OCI-LY3 (cell line): ENCODE measurements around the gene OGG1.

Source experiments
- EZH2phosphoT487 ChIP-seq: fragments of 200-600 bp; shearing (Covaris generic); IDR thresholded peaks from 2 replicates; pipeline ENCODE4 v1.6.1; 2018; ENCODE audit warnings: antibody characterized with exemption, mixed run types, low read depth
- TF ChIP-seq, protein P1 (sequence below): fragments of 200-600, 300-600 bp; sonication (generic); IDR thresholded peaks from 2 replicates; pipeline ENCODE4 v1.5.1; 2014; ENCODE audit warnings: antibody characterized with exemption, low read length, low read depth

GRCh38 chr3:9767418-9767817, 17.7 kb downstream of the OGG1 start:
- TF ChIP-seq, protein P1, sequence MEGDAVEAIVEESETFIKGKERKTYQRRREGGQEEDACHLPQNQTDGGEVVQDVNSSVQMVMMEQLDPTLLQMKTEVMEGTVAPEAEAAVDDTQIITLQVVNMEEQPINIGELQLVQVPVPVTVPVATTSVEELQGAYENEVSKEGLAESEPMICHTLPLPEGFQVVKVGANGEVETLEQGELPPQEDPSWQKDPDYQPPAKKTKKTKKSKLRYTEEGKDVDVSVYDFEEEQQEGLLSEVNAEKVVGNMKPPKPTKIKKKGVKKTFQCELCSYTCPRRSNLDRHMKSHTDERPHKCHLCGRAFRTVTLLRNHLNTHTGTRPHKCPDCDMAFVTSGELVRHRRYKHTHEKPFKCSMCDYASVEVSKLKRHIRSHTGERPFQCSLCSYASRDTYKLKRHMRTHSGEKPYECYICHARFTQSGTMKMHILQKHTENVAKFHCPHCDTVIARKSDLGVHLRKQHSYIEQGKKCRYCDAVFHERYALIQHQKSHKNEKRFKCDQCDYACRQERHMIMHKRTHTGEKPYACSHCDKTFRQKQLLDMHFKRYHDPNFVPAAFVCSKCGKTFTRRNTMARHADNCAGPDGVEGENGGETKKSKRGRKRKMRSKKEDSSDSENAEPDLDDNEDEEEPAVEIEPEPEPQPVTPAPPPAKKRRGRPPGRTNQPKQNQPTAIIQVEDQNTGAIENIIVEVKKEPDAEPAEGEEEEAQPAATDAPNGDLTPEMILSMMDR = no peak
- TF ChIP-seq EZH2phosphoT487 = no peak
